ENCODE data around the gene ARHGAP44.

The ARHGAP44 gene

GRCh38 chr17:13016881-13017654 lies 227.8 kb downstream of the ARHGAP44 start:
- Histone ChIP-seq H3K4me1 (ENCODE audit: control insufficient read depth, insufficient read depth, low read length) (peaks cover 11% of the 10 kb centered on the region), H3K36me3 (ENCODE audit: insufficient read depth, low read length) (peaks cover 46% of the 10 kb centered on the region), H3K27me3 (ENCODE audit: control insufficient read depth, insufficient read depth, low read length) (no peaks in the 10 kb centered on the region), H3K4me3 (ENCODE audit: low read length) (peak overlapping the region; percentile 98), H3K9me3 (replicated peaks; ENCODE audit: low read length) (no peaks in the 10 kb centered on the region), H3K9ac (ENCODE audit: low read depth, low read length) (peak overlapping the region; percentile 93), H3K4me2 (ENCODE audit: low read length) (peak overlapping the region; percentile 83)

GRCh38 chr17:13017655-13018459 lies 228.6 kb downstream of the ARHGAP44 start, which contains the start of gene ELAC2:
Gene ELAC2, minus strand, starts transcription at chr17:13018027. Its CDS starts 80 bp downstream, at chr17:13017947.
- Histone ChIP-seq H3K4me2 (ENCODE audit: low read length) (peak within 1 kb of the TSS; percentile 94), H3K27me3 (ENCODE audit: control insufficient read depth, insufficient read depth, low read length) (peaks cover 2% of the 10 kb centered on the region), H3K9me3 (replicated peaks; ENCODE audit: low read length) (no peaks in the 10 kb centered on the region), H3K4me3 (ENCODE audit: low read length) (peak within 1 kb of the TSS; percentile 98), H3K9ac (ENCODE audit: low read depth, low read length) (peak within 1 kb of the TSS; percentile 93), H3K36me3 (ENCODE audit: insufficient read depth, low read length) (peaks cover 38% of the 10 kb centered on the region), H3K4me1 (ENCODE audit: control insufficient read depth, insufficient read depth, low read length) (peaks cover 11% of the 10 kb centered on the region)

GRCh38 chr17:13024016-13024415 lies 234.7 kb downstream of the ARHGAP44 start:
- peaks cover 11% of the 10 kb centered on the region for H3K27me3 ChIP-seq (ENCODE audit: control insufficient read depth, insufficient read depth, low read length)
- H3K9ac ChIP-seq (ENCODE audit: low read depth, low read length): no peak overlapping the region
- no peak overlapping the region for H3K4me3 ChIP-seq (ENCODE audit: low read length)
- H3K4me1 ChIP-seq (ENCODE audit: control insufficient read depth, insufficient read depth, low read length): no peaks in the 10 kb centered on the region
- H3K9me3 ChIP-seq (replicated peaks; ENCODE audit: low read length): no peaks in the 10 kb centered on the region
- H3K36me3 ChIP-seq (ENCODE audit: insufficient read depth, low read length): no peaks in the 10 kb centered on the region
- H3K4me2 ChIP-seq (ENCODE audit: low read length): no peak overlapping the region

GRCh38 chr17:13024526-13025257 lies 235.4 kb downstream of the ARHGAP44 start:
- no peaks in the 10 kb centered on the region for H3K9me3 ChIP-seq (replicated peaks; ENCODE audit: low read length)
- no peak overlapping the region for H3K9ac ChIP-seq (ENCODE audit: low read depth, low read length)
- peak overlapping the region; percentile 68 for H3K4me2 ChIP-seq (ENCODE audit: low read length)
- peak overlapping the region; percentile 51 for H3K4me3 ChIP-seq (ENCODE audit: low read length)
- H3K36me3 ChIP-seq (ENCODE audit: insufficient read depth, low read length): no peaks in the 10 kb centered on the region
- peaks cover 13% of the 10 kb centered on the region for H3K27me3 ChIP-seq (ENCODE audit: control insufficient read depth, insufficient read depth, low read length)
- no peaks in the 10 kb centered on the region for H3K4me1 ChIP-seq (ENCODE audit: control insufficient read depth, insufficient read depth, low read length)

- no peak overlapping the region for H3K4me2 ChIP-seq (ENCODE audit: low read length)
- H3K36me3 ChIP-seq (ENCODE audit: insufficient read depth, low read length): no peaks in the 10 kb centered on the region
- no peak overlapping the region for H3K4me3 ChIP-seq (ENCODE audit: low read length)
- no peaks in the 10 kb centered on the region for H3K4me1 ChIP-seq (ENCODE audit: control insufficient read depth, insufficient read depth, low read length)
- no peaks in the 10 kb centered on the region for H3K9me3 ChIP-seq (replicated peaks; ENCODE audit: low read length)
- H3K27me3 ChIP-seq (ENCODE audit: control insufficient read depth, insufficient read depth, low read length): peaks cover 16% of the 10 kb centered on the region
- no peak overlapping the region for H3K9ac ChIP-seq (ENCODE audit: low read depth, low read length)
These were observed 235.9 kb downstream of the ARHGAP44 start for GRCh38 chr17:13025258-13025627.

GRCh38 chr17:13025687-13026086 lies 236.4 kb downstream of the ARHGAP44 start:
- no peaks in the 10 kb centered on the region for H3K9me3 ChIP-seq (replicated peaks; ENCODE audit: low read length)
- no peaks in the 10 kb centered on the region for H3K4me1 ChIP-seq (ENCODE audit: control insufficient read depth, insufficient read depth, low read length)
- no peak overlapping the region for H3K9ac ChIP-seq (ENCODE audit: low read depth, low read length)
- H3K27me3 ChIP-seq (ENCODE audit: control insufficient read depth, insufficient read depth, low read length): peaks cover 16% of the 10 kb centered on the region
- no peak overlapping the region for H3K4me3 ChIP-seq (ENCODE audit: low read length)
- no peaks in the 10 kb centered on the region for H3K36me3 ChIP-seq (ENCODE audit: insufficient read depth, low read length)
- H3K4me2 ChIP-seq (ENCODE audit: low read length): no peak overlapping the region

- no peaks in the 10 kb centered on the region for H3K9me3 ChIP-seq (replicated peaks; ENCODE audit: low read length)
- H3K4me3 ChIP-seq (ENCODE audit: low read length): no peak overlapping the region
- H3K9ac ChIP-seq (ENCODE audit: low read depth, low read length): no peak overlapping the region
- no peaks in the 10 kb centered on the region for H3K36me3 ChIP-seq (ENCODE audit: insufficient read depth, low read length)
- H3K4me1 ChIP-seq (ENCODE audit: control insufficient read depth, insufficient read depth, low read length): no peaks in the 10 kb centered on the region
- H3K4me2 ChIP-seq (ENCODE audit: low read length): no peak overlapping the region
- H3K27me3 ChIP-seq (ENCODE audit: control insufficient read depth, insufficient read depth, low read length): peaks cover 16% of the 10 kb centered on the region
These were observed 237.9 kb downstream of the ARHGAP44 start for GRCh38 chr17:13027246-13027645.

GRCh38 chr17:13029340-13029739 lies 240.0 kb downstream of the ARHGAP44 start:
- peaks cover 14% of the 10 kb centered on the region for H3K27me3 ChIP-seq (ENCODE audit: control insufficient read depth, insufficient read depth, low read length)
- H3K9me3 ChIP-seq (replicated peaks; ENCODE audit: low read length): no peaks in the 10 kb centered on the region
- no peaks in the 10 kb centered on the region for H3K36me3 ChIP-seq (ENCODE audit: insufficient read depth, low read length)
- no peak overlapping the region for H3K4me2 ChIP-seq (ENCODE audit: low read length)
- H3K9ac ChIP-seq (ENCODE audit: low read depth, low read length): no peak overlapping the region
- no peaks in the 10 kb centered on the region for H3K4me1 ChIP-seq (ENCODE audit: control insufficient read depth, insufficient read depth, low read length)
- no peak overlapping the region for H3K4me3 ChIP-seq (ENCODE audit: low read length)

GRCh38 chr17:13030056-13030455 lies 240.8 kb downstream of the ARHGAP44 start:
- Histone ChIP-seq H3K36me3 (ENCODE audit: insufficient read depth, low read length) (no peaks in the 10 kb centered on the region), H3K9me3 (replicated peaks; ENCODE audit: low read length) (no peaks in the 10 kb centered on the region), H3K4me2 (ENCODE audit: low read length) (no peak overlapping the region), H3K27me3 (ENCODE audit: control insufficient read depth, insufficient read depth, low read length) (peaks cover 17% of the 10 kb centered on the region), H3K4me1 (ENCODE audit: control insufficient read depth, insufficient read depth, low read length) (no peaks in the 10 kb centered on the region), H3K4me3 (ENCODE audit: low read length) (no peak overlapping the region), H3K9ac (ENCODE audit: low read depth, low read length) (no peak overlapping the region)

- Histone ChIP-seq H3K4me2 (ENCODE audit: low read length) (no peak overlapping the region), H3K4me3 (ENCODE audit: low read length) (no peak overlapping the region), H3K9ac (ENCODE audit: low read depth, low read length) (no peak overlapping the region), H3K36me3 (ENCODE audit: insufficient read depth, low read length) (no peaks in the 10 kb centered on the region), H3K27me3 (ENCODE audit: control insufficient read depth, insufficient read depth, low read length) (peaks cover 18% of the 10 kb centered on the region), H3K9me3 (replicated peaks; ENCODE audit: low read length) (no peaks in the 10 kb centered on the region), H3K4me1 (ENCODE audit: control insufficient read depth, insufficient read depth, low read length) (no peaks in the 10 kb centered on the region)
These were observed 241.4 kb downstream of the ARHGAP44 start for GRCh38 chr17:13030459-13031300.

Data from skeletal muscle satellite cell (primary cell).